ENCODE data around the gene BTBD9. TPM values are rescaled to one million over a fixed set of nuclear protein-coding genes. Genes with fewer than 3 reads are reported as not detected.
A peak's percentile ranks its signal among the peaks of the same experiment; 100 is the strongest.

The BTBD9 gene
- total RNA-seq, 1 donor from 2014 or later, result 49.7 TPM

DNA sequence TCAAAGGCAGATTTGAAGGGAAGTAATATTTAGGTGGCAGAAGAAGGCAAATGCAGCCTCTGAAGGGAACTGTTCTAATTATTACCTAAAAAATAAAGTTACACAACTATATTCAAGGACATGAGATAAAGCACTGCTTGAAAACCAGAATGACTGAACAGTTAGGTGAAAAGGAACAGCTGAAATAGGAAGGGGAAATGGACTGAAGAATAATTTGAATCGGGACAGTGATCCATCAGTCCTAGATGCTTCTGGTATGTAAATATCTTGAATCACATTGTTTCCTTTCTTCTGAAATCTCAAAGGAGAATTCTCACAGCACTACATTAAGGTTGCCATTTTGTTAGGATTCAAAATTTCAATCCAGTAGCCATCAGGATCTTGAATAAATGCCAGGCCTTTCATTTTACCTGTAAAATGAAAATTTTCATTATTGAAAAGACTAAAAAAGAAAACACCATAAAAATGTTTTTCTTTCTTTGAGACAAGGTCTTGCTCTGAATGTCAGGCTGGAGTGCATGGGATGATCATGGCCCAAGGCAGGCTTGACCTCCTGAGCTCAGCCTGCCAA, 37.3 kb upstream of the BTBD9 start:
- ATAC-seq, result peak in 1 of 2 donors; percentile 55
- Histone ChIP-seq H3K4me3 (no peak overlapping the region), H3K9me3 (no peaks in the 10 kb centered on the region), H3K27me3 (ENCODE audit: low read depth) (no peaks in the 10 kb centered on the region), H3K4me1 (peaks cover 19% of the 10 kb centered on the region), H3K36me3 (peaks cover 42% of the 10 kb centered on the region), H3K27ac (peak overlapping the region; percentile 1)
- no peak for DNase-seq
- intact Hi-C loops (cut with DNase I), result no loop called here
- TF ChIP-seq, protein P1, sequence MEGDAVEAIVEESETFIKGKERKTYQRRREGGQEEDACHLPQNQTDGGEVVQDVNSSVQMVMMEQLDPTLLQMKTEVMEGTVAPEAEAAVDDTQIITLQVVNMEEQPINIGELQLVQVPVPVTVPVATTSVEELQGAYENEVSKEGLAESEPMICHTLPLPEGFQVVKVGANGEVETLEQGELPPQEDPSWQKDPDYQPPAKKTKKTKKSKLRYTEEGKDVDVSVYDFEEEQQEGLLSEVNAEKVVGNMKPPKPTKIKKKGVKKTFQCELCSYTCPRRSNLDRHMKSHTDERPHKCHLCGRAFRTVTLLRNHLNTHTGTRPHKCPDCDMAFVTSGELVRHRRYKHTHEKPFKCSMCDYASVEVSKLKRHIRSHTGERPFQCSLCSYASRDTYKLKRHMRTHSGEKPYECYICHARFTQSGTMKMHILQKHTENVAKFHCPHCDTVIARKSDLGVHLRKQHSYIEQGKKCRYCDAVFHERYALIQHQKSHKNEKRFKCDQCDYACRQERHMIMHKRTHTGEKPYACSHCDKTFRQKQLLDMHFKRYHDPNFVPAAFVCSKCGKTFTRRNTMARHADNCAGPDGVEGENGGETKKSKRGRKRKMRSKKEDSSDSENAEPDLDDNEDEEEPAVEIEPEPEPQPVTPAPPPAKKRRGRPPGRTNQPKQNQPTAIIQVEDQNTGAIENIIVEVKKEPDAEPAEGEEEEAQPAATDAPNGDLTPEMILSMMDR (IDR thresholded peaks at IDR 0.05), result no peak

DNA sequence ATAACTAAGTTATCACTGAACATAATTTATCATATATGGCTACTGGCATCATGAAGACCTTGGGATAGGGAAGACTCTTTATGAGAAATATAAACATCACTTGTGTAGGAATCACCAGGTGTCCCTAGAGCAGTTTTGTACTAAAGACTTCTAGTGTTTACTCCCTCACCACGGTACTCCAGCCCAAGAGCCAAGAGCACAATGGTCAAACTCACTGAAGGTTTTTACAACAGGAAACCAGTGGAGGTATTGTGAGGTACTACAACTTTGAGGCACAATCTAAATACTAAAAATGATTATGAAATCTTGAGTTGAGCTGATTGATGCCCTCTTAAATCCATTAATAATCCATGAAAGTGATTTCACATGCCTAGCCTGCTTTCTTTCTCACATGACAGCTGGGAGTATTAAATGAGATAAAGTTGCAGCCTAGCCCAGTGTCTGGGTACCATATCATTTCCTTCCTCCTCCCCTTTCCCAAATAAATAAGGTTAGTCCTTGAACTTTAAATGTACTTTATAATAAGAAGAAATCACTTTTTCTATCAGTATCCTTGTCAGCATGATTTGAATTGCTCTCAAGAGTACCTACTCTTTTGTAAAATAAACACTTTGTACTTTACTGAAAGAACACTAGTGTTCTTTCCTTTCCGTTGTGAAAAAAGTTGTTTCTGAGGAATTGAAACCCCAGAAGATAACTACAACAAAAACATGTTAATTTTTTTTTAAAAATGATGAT, 36.7 kb upstream of the BTBD9 start:
- TF ChIP-seq, protein P1 (IDR thresholded peaks at IDR 0.05), result no peak
- no peak for DNase-seq
- H3K4me3 ChIP-seq, result no peak overlapping the region
- peaks cover 19% of the 10 kb centered on the region for H3K4me1 ChIP-seq
- peaks cover 36% of the 10 kb centered on the region for H3K36me3 ChIP-seq
- peak overlapping the region; percentile 1 for H3K27ac ChIP-seq
- ATAC-seq, result peak; percentile 68 to 72
- intact Hi-C loops (cut with DNase I), result no loop called here
- no peaks in the 10 kb centered on the region for H3K9me3 ChIP-seq
- no peaks in the 10 kb centered on the region for H3K27me3 ChIP-seq (ENCODE audit: low read depth)

DNA sequence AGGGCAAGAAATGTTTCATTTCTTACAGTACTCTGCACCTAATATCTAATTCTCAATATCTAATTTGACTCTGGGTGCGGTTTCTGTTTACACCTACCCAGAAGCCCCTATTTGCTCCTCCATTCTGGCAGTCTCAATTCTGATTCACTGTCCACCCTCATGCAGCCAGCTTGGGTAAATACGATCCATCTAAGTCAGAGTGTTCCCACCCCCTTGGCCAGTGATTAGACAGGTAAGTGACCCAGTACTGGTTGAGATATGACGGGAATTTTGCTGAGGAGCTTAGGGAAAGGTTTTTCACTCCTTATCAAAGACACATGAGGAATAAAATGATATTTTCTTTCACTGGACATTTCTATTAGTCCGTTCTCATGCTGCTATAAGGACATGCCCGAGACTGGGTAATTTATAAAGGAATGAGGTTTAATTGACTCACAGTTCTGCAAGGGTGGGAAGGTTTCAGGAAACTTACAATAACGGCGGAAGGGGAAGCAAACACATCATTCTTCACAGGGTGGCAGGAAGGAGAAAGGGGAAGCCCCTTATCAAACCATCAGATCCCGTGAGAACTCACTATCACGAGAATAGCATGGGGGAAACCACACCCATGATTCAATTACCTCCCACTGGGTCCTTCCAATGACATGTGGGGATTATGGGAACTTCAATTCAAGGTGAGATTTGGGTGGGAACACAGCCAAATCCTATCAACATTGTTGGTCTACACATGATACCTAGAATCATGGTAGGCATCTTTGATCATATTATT, 33.9 kb upstream of the BTBD9 start:
- peaks cover 19% of the 10 kb centered on the region for H3K4me1 ChIP-seq
- TF ChIP-seq, protein P1 (IDR thresholded peaks at IDR 0.05), result no peak
- DNase-seq, result no peak
- no peak overlapping the region for H3K27ac ChIP-seq
- no peak overlapping the region for H3K4me3 ChIP-seq
- H3K36me3 ChIP-seq, result peaks cover 9% of the 10 kb centered on the region
- intact Hi-C loops (cut with DNase I), result no loop called here
- no peak for ATAC-seq
- no peaks in the 10 kb centered on the region for H3K27me3 ChIP-seq (ENCODE audit: low read depth)
- no peaks in the 10 kb centered on the region for H3K9me3 ChIP-seq

DNA sequence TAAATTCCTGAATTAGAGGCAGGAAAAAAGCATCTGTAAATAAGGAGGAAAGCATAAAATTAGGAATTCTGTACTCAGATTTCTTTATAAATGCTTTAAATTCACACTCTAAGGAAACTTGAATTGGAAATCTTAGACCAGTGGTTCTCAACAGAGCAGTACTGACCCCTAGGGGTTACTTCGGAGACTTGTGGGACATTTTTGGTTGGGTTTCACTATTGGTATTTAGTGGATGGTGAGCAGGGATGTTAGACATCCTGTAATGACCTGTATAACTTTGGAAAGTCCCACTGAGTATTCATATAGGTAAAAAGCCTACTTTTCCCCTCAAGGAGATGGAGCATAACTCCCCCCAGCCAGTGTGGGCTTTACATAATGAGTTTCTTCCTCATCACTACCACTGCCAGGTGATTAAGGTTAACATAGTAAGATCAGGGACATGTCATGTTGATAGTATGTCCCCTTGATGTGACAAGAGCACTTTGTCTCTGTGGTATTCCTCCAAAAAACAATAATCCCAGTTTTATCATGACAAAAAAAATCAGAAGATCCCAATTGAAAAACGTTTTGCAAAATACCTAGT, 32.2 kb upstream of the BTBD9 start:
- ATAC-seq, result peak; percentile 80 to 83
- Histone ChIP-seq H3K27ac (no peak overlapping the region), H3K9me3 (no peaks in the 10 kb centered on the region), H3K4me1 (peaks cover 12% of the 10 kb centered on the region), H3K27me3 (ENCODE audit: low read depth) (no peaks in the 10 kb centered on the region), H3K4me3 (no peak overlapping the region), H3K36me3 (peaks cover 5% of the 10 kb centered on the region)
- TF ChIP-seq, protein P1 (IDR thresholded peaks at IDR 0.05), result peak; percentile 75
- intact Hi-C loops (cut with DNase I), result no loop called here
- no peak for DNase-seq

DNA sequence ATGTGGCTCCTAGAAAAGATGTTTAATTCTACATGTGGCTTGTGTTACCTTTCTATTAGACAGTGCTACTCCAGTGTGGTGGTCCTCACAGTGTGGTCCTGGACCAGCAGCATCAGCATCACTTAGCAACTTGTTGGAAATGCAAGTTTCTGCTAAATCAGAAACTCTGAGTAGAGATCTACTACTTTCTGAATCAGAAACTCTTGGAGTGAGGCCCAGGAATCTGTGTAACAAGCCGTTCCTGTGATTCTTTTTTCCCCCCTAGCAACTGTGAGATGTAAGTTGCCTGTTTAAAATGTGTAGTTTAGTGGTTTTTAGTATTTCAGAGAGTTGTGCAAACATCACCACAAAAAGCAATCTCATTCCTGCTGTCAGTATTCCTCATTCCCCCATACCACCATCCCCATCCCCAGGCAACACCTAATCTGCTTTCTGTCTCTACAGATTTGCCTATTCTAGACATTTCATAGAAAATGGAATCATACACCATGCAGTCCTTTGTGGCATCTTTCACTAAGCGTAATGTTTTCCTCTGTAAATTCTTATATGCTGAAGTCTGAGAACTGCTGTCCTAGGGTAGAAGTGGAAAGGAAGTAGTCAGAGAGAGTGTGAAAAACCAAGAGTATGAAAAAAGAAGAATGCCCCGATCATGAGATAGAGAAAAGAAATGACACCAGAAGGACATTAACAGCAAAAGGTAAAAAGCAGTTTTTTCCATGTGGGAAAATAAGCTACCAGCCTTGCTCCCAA, 18.9 kb upstream of the BTBD9 start:
- TF ChIP-seq, protein P1 (IDR thresholded peaks at IDR 0.05), result no peak
- H3K27ac ChIP-seq, result no peak overlapping the region
- DNase-seq (no peak), ATAC-seq (no peak)
- no peaks in the 10 kb centered on the region for H3K4me1 ChIP-seq
- no peaks in the 10 kb centered on the region for H3K27me3 ChIP-seq (ENCODE audit: low read depth)
- H3K4me3 ChIP-seq, result no peak overlapping the region
- H3K9me3 ChIP-seq, result no peaks in the 10 kb centered on the region
- intact Hi-C loops (cut with DNase I), result no loop called here
- H3K36me3 ChIP-seq, result peaks cover 21% of the 10 kb centered on the region
